K562 (cell line): ENCODE data around the gene TMTC4.

Experiments
- CBX5 ChIP-seq: IDR thresholded peaks from 2 replicates; pipeline ENCODE4 v1.6.1; 2014; ENCODE audit warnings: low read depth, borderline replicate concordance
- CTCF ChIP-seq, 3 experiments: IDR thresholded peaks in 2 of 3; conservative IDR thresholded peaks in 1 of 3; 2 replicates each; pipeline ENCODE4 v1.5.1; 2011 to 2012; ENCODE audit warnings: low read length in 3 of 3, mild to moderate bottlenecking in 3 of 3, control low read depth in 2 of 3, improper control_type of control experiment in 1 of 3, inconsistent platforms in 1 of 3, low read depth in 1 of 3, mixed read lengths in 1 of 3, moderate library complexity in 1 of 3; ENCODE audit not compliant: insufficient read depth in 2 of 3
- EZH2 ChIP-seq: IDR thresholded peaks from 2 replicates; pipeline ENCODE4 v1.6.1; 2012; ENCODE audit warnings: low read depth, mild to moderate bottlenecking, inconsistent platforms, low read length, borderline replicate concordance
- HNRNPUL1 ChIP-seq: fragments of 200-400 bp; formaldehyde crosslinking; IDR thresholded peaks from 2 replicates; pipeline ENCODE4 v1.6.1; 2017; ENCODE audit warnings: low read length
- PBX2 ChIP-seq, 2 experiments: IDR thresholded peaks in 1 of 2; conservative IDR thresholded peaks in 1 of 2; 2 replicates each; pipeline ENCODE4 v1.6.1; 2016; ENCODE audit warnings: low read depth in 2 of 2, mild to moderate bottlenecking in 1 of 2, missing compliant biosample characterization in 1 of 2, missing genetic modification characterization in 1 of 2, moderate library complexity in 1 of 2
- RB1 ChIP-seq: fragments of 450-650 bp; IDR thresholded peaks from 2 replicates; pipeline ENCODE4 v1.6.1; 2017; ENCODE audit warnings: low read depth, mild to moderate bottlenecking
- SRF ChIP-seq, 2 experiments: fragments of 250-450, 450-650 bp in 1 of 2; sonication (Bioruptor Pico) in 1 of 2; sonication (generic) in 1 of 2; formaldehyde crosslinking; IDR thresholded peaks; 2 replicates each; pipeline versions ENCODE4 v1.5.0 to v1.5.1; 2020 to 2022; ENCODE audit warnings: mild to moderate bottlenecking in 1 of 2, missing genetic modification reagents in 1 of 2
- ZFP36 ChIP-seq: fragments of 150-350 bp; IDR thresholded peaks from 2 replicates; pipeline ENCODE4 v1.6.1; 2018; ENCODE audit warnings: low read length, low read depth; ENCODE audit not compliant: partially characterized antibody

- no peak for TF ChIP-seq CTCF (IDR thresholded peaks at IDR 0.05 in 2 of 3, conservative IDR thresholded peaks at IDR 0.05 in 1 of 3; ENCODE audit: insufficient read depth in 2 of 3, low read depth in 1 of 3, low read length in 3 of 3)
- no peak for TF ChIP-seq PBX2 (CRISPR knock-in tag; IDR thresholded peaks at IDR 0.05; ENCODE audit: low read depth)
- no peak for TF ChIP-seq PBX2 (tag; conservative IDR thresholded peaks at IDR 0.05; ENCODE audit: low read depth)
- TF ChIP-seq ZFP36 = no peak
- no peak for TF ChIP-seq EZH2
- no peak for TF ChIP-seq CBX5
- TF ChIP-seq HNRNPUL1 = no peak
- TF ChIP-seq SRF (CRISPR knock-in tag; IDR thresholded peaks at IDR 0.05) = no peak
- TF ChIP-seq RB1 = no peak
Measured at GRCh38 chr13:100644371-100644770, 30.2 kb downstream of the TMTC4 start.
